Activated naive CD8-positive, alpha-beta T cell treated with anti-CD3 and anti-CD28 coated beads for 36 hours (primary cell): ENCODE data around the gene CDK10. TPM values are rescaled to one million over a fixed set of nuclear protein-coding genes. Genes with fewer than 3 reads are reported as not detected.

Experiments
- DNase-seq: peaks from one replicate; pipeline ENCODE4 v3.0.0; 2021
- H3K27ac Mint-ChIP-seq: one replicate; pipeline ENCODE4 v1.8.0; 2022; ENCODE audit warnings: mild to moderate bottlenecking, moderate library complexity, mixed read lengths
- H3K27me3 Mint-ChIP-seq: one replicate; pipeline ENCODE4 v1.8.0; 2022; ENCODE audit warnings: mild to moderate bottlenecking, mixed read lengths
- H3K36me3 Mint-ChIP-seq: one replicate; pipeline ENCODE4 v1.8.0; 2021; ENCODE audit warnings: mild to moderate bottlenecking, mixed read lengths
- H3K4me1 Mint-ChIP-seq: one replicate; pipeline ENCODE4 v1.8.0; 2021; ENCODE audit warnings: mixed read lengths
- H3K4me3 Mint-ChIP-seq: one replicate; pipeline ENCODE4 v1.8.0; 2022; ENCODE audit warnings: mild to moderate bottlenecking, moderate library complexity, mixed read lengths
- H3K9me3 Mint-ChIP-seq: one replicate; pipeline ENCODE4 v1.8.0; 2022; ENCODE audit warnings: mixed read lengths
- total RNA-seq, 2 experiments: library from RNA; stranded (reverse); gene quantifications; one replicate each; pipeline ENCODE4 v1.2.3, GENCODE V29; 2021

Gene CDK10
- total RNA-seq, 2 experiments from 2014 or later, result 72.9 to 77.0 TPM

GRCh38 chr16:89723279-89724250 is 37.1 kb downstream of the CDK10 start:
- peak; percentile 86 for DNase-seq
- Mint-ChIP-seq H3K27me3 (no peaks in the 10 kb centered on the region), H3K4me1 (peaks cover 49% of the 10 kb centered on the region), H3K9me3 (no peaks in the 10 kb centered on the region), H3K36me3 (peaks cover 26% of the 10 kb centered on the region), H3K27ac (peak overlapping the region; percentile 95), H3K4me3 (peak overlapping the region; percentile 97)

- no peak for DNase-seq
- Mint-ChIP-seq H3K4me3 (peak overlapping the region; percentile 8), H3K4me1 (peaks cover 46% of the 10 kb centered on the region)
Observed at GRCh38 chr16:89727406-89728120, 41.1 kb downstream of the CDK10 start.

GRCh38 chr16:89729293-89729692 is 42.8 kb downstream of the CDK10 start:
- no peak overlapping the region for H3K27ac Mint-ChIP-seq
- no peaks in the 10 kb centered on the region for H3K27me3 Mint-ChIP-seq

More at GRCh38 chr16:89727406-89728120, 41.1 kb downstream of the CDK10 start:
- no peaks in the 10 kb centered on the region for H3K27me3 Mint-ChIP-seq
- H3K36me3 Mint-ChIP-seq, result peaks cover 34% of the 10 kb centered on the region
- H3K9me3 Mint-ChIP-seq, result no peaks in the 10 kb centered on the region
- peak overlapping the region; percentile 23 for H3K27ac Mint-ChIP-seq

GRCh38 chr16:89729863-89730593 is 43.5 kb downstream of the CDK10 start:
- peaks cover 36% of the 10 kb centered on the region for H3K36me3 Mint-ChIP-seq
- no peaks in the 10 kb centered on the region for H3K27me3 Mint-ChIP-seq
- peak overlapping the region; percentile 42 for H3K27ac Mint-ChIP-seq
- no peak overlapping the region for H3K4me3 Mint-ChIP-seq
- no peaks in the 10 kb centered on the region for H3K9me3 Mint-ChIP-seq
- DNase-seq, result no peak
- peaks cover 34% of the 10 kb centered on the region for H3K4me1 Mint-ChIP-seq

More at GRCh38 chr16:89729293-89729692, 42.8 kb downstream of the CDK10 start:
- H3K4me1 Mint-ChIP-seq, result peaks cover 35% of the 10 kb centered on the region
- H3K36me3 Mint-ChIP-seq, result peaks cover 33% of the 10 kb centered on the region
- DNase-seq, result no peak
- H3K4me3 Mint-ChIP-seq, result no peak overlapping the region
- no peaks in the 10 kb centered on the region for H3K9me3 Mint-ChIP-seq

GRCh38 chr16:89730610-89731234 is 44.2 kb downstream of the CDK10 start:
- Mint-ChIP-seq H3K36me3 (peaks cover 41% of the 10 kb centered on the region), H3K27me3 (no peaks in the 10 kb centered on the region), H3K9me3 (no peaks in the 10 kb centered on the region), H3K27ac (no peak overlapping the region), H3K4me1 (peaks cover 36% of the 10 kb centered on the region), H3K4me3 (no peak overlapping the region)
- DNase-seq, result no peak

- no peak for DNase-seq
- Mint-ChIP-seq H3K36me3 (peaks cover 44% of the 10 kb centered on the region), H3K4me1 (peaks cover 33% of the 10 kb centered on the region), H3K4me3 (no peak overlapping the region), H3K27ac (peak overlapping the region; percentile 80), H3K27me3 (no peaks in the 10 kb centered on the region), H3K9me3 (no peaks in the 10 kb centered on the region)
Observed at GRCh38 chr16:89732142-89732917, 45.8 kb downstream of the CDK10 start.

GRCh38 chr16:89732918-89733242 is 46.4 kb downstream of the CDK10 start:
- Mint-ChIP-seq H3K4me3 (no peak overlapping the region), H3K27me3 (no peaks in the 10 kb centered on the region), H3K9me3 (no peaks in the 10 kb centered on the region), H3K27ac (peak overlapping the region; percentile 80), H3K36me3 (peaks cover 49% of the 10 kb centered on the region), H3K4me1 (peaks cover 34% of the 10 kb centered on the region)
- no peak for DNase-seq

GRCh38 chr16:89733322-89733721 is 46.8 kb downstream of the CDK10 start:
- Mint-ChIP-seq H3K27ac (no peak overlapping the region), H3K9me3 (no peaks in the 10 kb centered on the region), H3K27me3 (no peaks in the 10 kb centered on the region), H3K4me3 (no peak overlapping the region), H3K4me1 (peaks cover 36% of the 10 kb centered on the region), H3K36me3 (peaks cover 51% of the 10 kb centered on the region)
- no peak for DNase-seq

GRCh38 chr16:89733792-89734191 is 47.3 kb downstream of the CDK10 start:
- no peak for DNase-seq
- H3K27me3 Mint-ChIP-seq, result no peaks in the 10 kb centered on the region
- H3K9me3 Mint-ChIP-seq, result no peaks in the 10 kb centered on the region
- peaks cover 52% of the 10 kb centered on the region for H3K36me3 Mint-ChIP-seq
- H3K4me3 Mint-ChIP-seq, result no peak overlapping the region
- peak overlapping the region; percentile 51 for H3K27ac Mint-ChIP-seq
- peaks cover 36% of the 10 kb centered on the region for H3K4me1 Mint-ChIP-seq

- H3K4me1 Mint-ChIP-seq, result peaks cover 28% of the 10 kb centered on the region
- H3K36me3 Mint-ChIP-seq, result peaks cover 53% of the 10 kb centered on the region
- DNase-seq, result no peak
- no peak overlapping the region for H3K4me3 Mint-ChIP-seq
- H3K9me3 Mint-ChIP-seq, result no peaks in the 10 kb centered on the region
- no peaks in the 10 kb centered on the region for H3K27me3 Mint-ChIP-seq
- H3K27ac Mint-ChIP-seq, result peak overlapping the region; percentile 68
Observed at GRCh38 chr16:89736554-89736953, 50.1 kb downstream of the CDK10 start.

- Mint-ChIP-seq H3K4me1 (peaks cover 23% of the 10 kb centered on the region), H3K27ac (peak overlapping the region; percentile 68), H3K4me3 (peak overlapping the region; percentile 22), H3K27me3 (no peaks in the 10 kb centered on the region), H3K9me3 (no peaks in the 10 kb centered on the region), H3K36me3 (peaks cover 53% of the 10 kb centered on the region)
- peak; percentile 55 for DNase-seq
Observed at GRCh38 chr16:89737341-89738071, 51.0 kb downstream of the CDK10 start.

GRCh38 chr16:89738072-89738377 is 51.5 kb downstream of the CDK10 start:
- Mint-ChIP-seq H3K27me3 (no peaks in the 10 kb centered on the region), H3K27ac (peak overlapping the region; percentile 35), H3K4me3 (no peak overlapping the region), H3K9me3 (no peaks in the 10 kb centered on the region), H3K4me1 (peaks cover 23% of the 10 kb centered on the region), H3K36me3 (peaks cover 51% of the 10 kb centered on the region)
- no peak for DNase-seq

GRCh38 chr16:89738538-89739317 is 52.2 kb downstream of the CDK10 start:
- Mint-ChIP-seq H3K9me3 (no peaks in the 10 kb centered on the region), H3K4me3 (no peak overlapping the region), H3K27me3 (no peaks in the 10 kb centered on the region), H3K36me3 (peaks cover 49% of the 10 kb centered on the region), H3K4me1 (peaks cover 20% of the 10 kb centered on the region), H3K27ac (peak overlapping the region; percentile 66)
- DNase-seq, result no peak
